Colonic mucosa (tissue), 4 donors: ENCODE data around the gene RBP5. TPM values are rescaled to one million over a fixed set of nuclear protein-coding genes. Genes with fewer than 3 reads are reported as not detected.

Experiments
- DNase-seq: peaks from one replicate; pipeline ENCODE4 v3.0.0-alpha.2; 2020
- H3K27ac ChIP-seq: fragments of 200-600 bp; one replicate; pipeline ENCODE4 v1.8.0; 2021
- H3K27me3 ChIP-seq: fragments of 200-600 bp; one replicate; pipeline ENCODE4 v1.8.0; 2021
- H3K36me3 ChIP-seq: fragments of 200-600 bp; one replicate; pipeline ENCODE4 v1.8.0; 2021
- H3K4me1 ChIP-seq: fragments of 200-600 bp; one replicate; pipeline ENCODE4 v1.8.0; 2021; ENCODE audit warnings: mild to moderate bottlenecking
- H3K4me3 ChIP-seq: fragments of 200-600 bp; one replicate; pipeline ENCODE4 v1.8.0; 2021
- H3K9ac ChIP-seq, 2 donors: one replicate each; pipeline ENCODE4 v1.7.0; 2013; ENCODE audit warnings: control low read depth in 2 of 2, low read depth in 2 of 2, low read length in 2 of 2
- H3K9me3 ChIP-seq: fragments of 200-600 bp; one replicate; pipeline ENCODE4 v1.8.0; 2021
- intact Hi-C: fragments of 100-400 bp; cut with DNase I; formaldehyde crosslinking; loops from one replicate; pipeline ENCODE4 v1.14.1; 2022
- total RNA-seq, 2 donors: library from RNA; stranded (reverse); fragmentation: NEBNext Ultra II Directional in 1 of 2; extraction: Animal tissue kit (Norgen Biotek cat#: 25700) in 1 of 2; gene quantifications; one replicate each; pipeline ENCODE4 v1.2.1, GENCODE V29; 2021
- TF ChIP-seq, protein P1 (sequence below): fragments of 200-600 bp; IDR thresholded peaks from one replicate; pipeline ENCODE4 v1.8.0; 2022; ENCODE audit warnings: antibody characterized with exemption, mild to moderate bottlenecking
- donor health status: healthy.
- donor health status: DM: no; HTN: no; CAD: no.
- donor health status: DM: no; HTN: no; CAD: no.

Gene RBP5, protein sequence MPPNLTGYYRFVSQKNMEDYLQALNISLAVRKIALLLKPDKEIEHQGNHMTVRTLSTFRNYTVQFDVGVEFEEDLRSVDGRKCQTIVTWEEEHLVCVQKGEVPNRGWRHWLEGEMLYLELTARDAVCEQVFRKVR
- 1 to 10 TPM; 2.4 to 3.7 TPM for total RNA-seq

DNA sequence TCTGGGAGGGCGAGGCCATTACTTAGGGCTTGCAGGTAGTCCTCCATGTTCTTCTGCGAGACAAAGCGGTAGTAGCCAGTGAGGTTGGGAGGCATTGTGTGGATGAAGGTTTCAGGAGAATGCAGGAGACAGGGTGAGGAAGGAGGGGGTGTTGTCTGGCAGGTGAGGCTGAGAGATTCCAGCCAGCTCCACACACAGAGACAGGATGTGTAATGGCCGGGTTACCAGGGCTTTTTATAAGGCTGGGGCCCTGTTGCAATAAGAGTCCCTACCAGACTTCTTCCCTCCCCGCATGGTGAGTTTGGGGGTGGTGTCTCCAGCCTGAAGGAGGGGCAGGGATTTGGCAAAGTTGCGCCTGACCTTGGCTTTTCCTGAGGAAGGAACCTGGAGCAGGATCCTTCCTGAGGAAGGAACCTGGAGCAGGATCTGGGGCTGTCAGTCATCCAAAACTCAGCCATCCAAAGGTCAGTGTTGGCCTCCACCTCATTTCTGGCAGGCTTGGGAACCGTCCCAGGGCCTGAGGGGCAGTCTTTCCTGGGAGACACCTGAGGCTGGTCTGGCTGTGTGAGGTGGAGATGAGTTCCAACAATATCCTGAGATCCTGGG lies at the start of gene RBP5:
RBP5 (minus strand) TSS at position 209 of the 606 bp plus-strand sequence; CDS start at position 95, 114 bp downstream.
- no peak for DNase-seq
- H3K4me3 ChIP-seq = peak within 1 kb of the TSS; percentile 46
- peak within 1 kb of the TSS; percentile 42 to 79 for H3K9ac ChIP-seq
- H3K9me3 ChIP-seq = no peaks in the 10 kb centered on the region
- no peaks in the 10 kb centered on the region for H3K36me3 ChIP-seq
- H3K27ac ChIP-seq = peak within 1 kb of the TSS; percentile 18
- TF ChIP-seq, protein P1, sequence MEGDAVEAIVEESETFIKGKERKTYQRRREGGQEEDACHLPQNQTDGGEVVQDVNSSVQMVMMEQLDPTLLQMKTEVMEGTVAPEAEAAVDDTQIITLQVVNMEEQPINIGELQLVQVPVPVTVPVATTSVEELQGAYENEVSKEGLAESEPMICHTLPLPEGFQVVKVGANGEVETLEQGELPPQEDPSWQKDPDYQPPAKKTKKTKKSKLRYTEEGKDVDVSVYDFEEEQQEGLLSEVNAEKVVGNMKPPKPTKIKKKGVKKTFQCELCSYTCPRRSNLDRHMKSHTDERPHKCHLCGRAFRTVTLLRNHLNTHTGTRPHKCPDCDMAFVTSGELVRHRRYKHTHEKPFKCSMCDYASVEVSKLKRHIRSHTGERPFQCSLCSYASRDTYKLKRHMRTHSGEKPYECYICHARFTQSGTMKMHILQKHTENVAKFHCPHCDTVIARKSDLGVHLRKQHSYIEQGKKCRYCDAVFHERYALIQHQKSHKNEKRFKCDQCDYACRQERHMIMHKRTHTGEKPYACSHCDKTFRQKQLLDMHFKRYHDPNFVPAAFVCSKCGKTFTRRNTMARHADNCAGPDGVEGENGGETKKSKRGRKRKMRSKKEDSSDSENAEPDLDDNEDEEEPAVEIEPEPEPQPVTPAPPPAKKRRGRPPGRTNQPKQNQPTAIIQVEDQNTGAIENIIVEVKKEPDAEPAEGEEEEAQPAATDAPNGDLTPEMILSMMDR = no peak
- H3K4me1 ChIP-seq = no peaks in the 10 kb centered on the region
- intact Hi-C loops = no loop called here
- no peaks in the 10 kb centered on the region for H3K27me3 ChIP-seq

DNA sequence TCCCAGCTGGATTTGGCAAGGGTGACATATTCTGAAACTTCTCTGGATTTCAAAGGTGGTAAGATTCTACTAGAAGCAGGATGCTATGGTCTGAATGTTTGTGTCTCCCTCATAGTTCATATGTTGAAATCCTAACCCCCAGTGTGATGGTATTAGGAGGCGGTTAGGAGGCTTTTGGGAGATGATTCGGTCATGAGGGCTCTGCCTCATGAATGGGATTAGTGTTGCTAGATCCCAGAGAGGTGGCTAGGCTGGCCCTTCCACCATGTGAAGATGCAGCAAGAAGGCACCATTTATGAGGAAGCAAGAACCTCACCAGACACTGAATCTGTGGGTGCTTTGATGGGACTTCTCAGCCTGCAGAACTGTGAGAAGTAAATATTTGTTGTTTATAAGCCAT lies 49.8 kb upstream of the RBP5 start:
- H3K9me3 ChIP-seq = no peaks in the 10 kb centered on the region
- no peak for DNase-seq
- H3K4me1 ChIP-seq = no peaks in the 10 kb centered on the region
- no peaks in the 10 kb centered on the region for H3K27me3 ChIP-seq
- H3K4me3 ChIP-seq = no peak overlapping the region
- H3K36me3 ChIP-seq = no peaks in the 10 kb centered on the region
- intact Hi-C loops = no loop called here
- H3K9ac ChIP-seq = no peak overlapping the region
- TF ChIP-seq, protein P1 = no peak
- no peak overlapping the region for H3K27ac ChIP-seq

DNA sequence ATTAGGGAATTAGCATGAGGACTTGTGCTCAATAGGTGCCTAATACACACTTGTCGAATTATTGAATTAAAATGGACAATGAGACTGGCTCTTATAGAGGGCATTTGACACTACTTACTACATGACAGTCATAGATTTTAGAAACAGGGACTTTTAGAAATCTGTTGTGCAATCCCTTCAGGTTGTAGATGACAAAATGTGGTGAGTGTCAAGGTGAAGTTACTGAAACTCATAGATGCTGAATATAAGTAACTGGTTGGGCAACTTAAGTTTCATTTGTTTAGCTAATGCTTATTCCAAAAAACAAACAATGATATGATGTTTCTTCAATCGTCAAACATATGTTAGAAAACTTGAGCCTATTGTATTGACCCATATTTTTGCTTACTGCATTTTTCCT lies 47.9 kb upstream of the RBP5 start:
- Histone ChIP-seq H3K27me3 (no peaks in the 10 kb centered on the region), H3K36me3 (no peaks in the 10 kb centered on the region), H3K4me1 (no peaks in the 10 kb centered on the region), H3K4me3 (no peak overlapping the region), H3K27ac (no peak overlapping the region), H3K9me3 (no peaks in the 10 kb centered on the region), H3K9ac (no peak overlapping the region)
- no peak for DNase-seq
- TF ChIP-seq, protein P1 = no peak
- intact Hi-C loops = no loop called here

GRCh38 chr12:7175493-7175892 lies 46.8 kb upstream of the RBP5 start:
- Histone ChIP-seq H3K27me3 (no peaks in the 10 kb centered on the region), H3K9me3 (no peaks in the 10 kb centered on the region), H3K36me3 (no peaks in the 10 kb centered on the region), H3K9ac (no peak overlapping the region), H3K4me1 (no peaks in the 10 kb centered on the region), H3K27ac (no peak overlapping the region), H3K4me3 (no peak overlapping the region)
- TF ChIP-seq, protein P1 = no peak
- intact Hi-C loops = no loop called here
- DNase-seq = no peak

DNA sequence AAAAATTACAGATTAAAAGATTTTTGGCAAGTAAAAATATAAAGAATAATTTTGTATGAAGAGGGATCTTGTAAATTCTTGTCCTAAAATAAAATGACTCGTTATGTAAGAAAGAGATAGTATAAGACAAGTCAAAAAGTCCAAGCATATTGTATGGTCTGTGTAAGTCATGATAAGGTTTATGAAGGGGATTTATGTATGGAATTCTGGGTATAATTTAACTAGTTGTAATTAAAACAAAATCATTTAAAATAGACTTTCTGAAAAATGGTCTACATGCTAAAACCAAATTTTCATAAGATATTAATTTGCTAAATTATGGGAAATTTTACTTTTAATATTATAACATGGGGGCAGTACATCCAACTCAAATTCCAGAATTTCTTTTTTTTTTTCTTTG lies 43.2 kb upstream of the RBP5 start:
- Histone ChIP-seq H3K36me3 (no peaks in the 10 kb centered on the region), H3K27ac (no peak overlapping the region), H3K9me3 (no peaks in the 10 kb centered on the region), H3K4me1 (no peaks in the 10 kb centered on the region), H3K27me3 (no peaks in the 10 kb centered on the region), H3K4me3 (no peak overlapping the region), H3K9ac (no peak overlapping the region)
- TF ChIP-seq, protein P1 = no peak
- intact Hi-C loops = no loop called here
- no peak for DNase-seq
